ES-I3 (cell line): ENCODE measurements around the gene CCNQ.

Source experiments
- H3K36me3 ChIP-seq: 2 replicates; pipeline ENCODE4 v1.6.1; 2013; ENCODE audit warnings: mild to moderate bottlenecking, low read length, control low read depth, moderate library complexity; ENCODE audit not compliant: insufficient read depth
- H3K4me1 ChIP-seq: 2 replicates; pipeline ENCODE4 v1.6.1; 2013; ENCODE audit warnings: mild to moderate bottlenecking, control low read depth, low read length; ENCODE audit not compliant: insufficient read depth
- H3K9ac ChIP-seq: 2 replicates; pipeline ENCODE4 v1.6.1; 2013; ENCODE audit warnings: low read depth, mild to moderate bottlenecking, low read length, moderate library complexity
- H3K9me3 ChIP-seq: 2 replicates; pipeline ENCODE4 v1.6.1; 2013; ENCODE audit warnings: mild to moderate bottlenecking, low read length, moderate library complexity; ENCODE audit not compliant: control insufficient read depth, insufficient read depth

CCNQ gene

DNA sequence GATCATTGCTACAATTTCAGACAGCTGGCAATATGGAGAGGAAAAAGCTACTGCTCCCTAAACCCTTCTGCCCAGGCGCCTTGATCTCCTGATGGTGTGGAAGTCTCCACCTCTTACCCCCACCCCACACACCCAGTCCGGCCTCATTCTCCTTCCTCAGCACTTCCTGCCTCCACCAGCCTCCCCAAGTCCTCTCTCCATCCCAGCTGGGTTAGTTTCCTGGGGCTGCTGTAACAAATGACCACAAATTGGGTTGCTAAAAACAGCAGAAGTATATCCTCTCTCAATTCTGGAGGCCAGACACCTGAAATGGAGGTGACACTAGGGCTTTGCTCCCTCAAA, 1.1 kb upstream of the CCNQ start:
- Histone ChIP-seq H3K36me3 (no peaks in the 10 kb centered on the region), H3K9ac (peak overlapping the region; percentile 87), H3K4me1 (no peaks in the 10 kb centered on the region), H3K9me3 (no peaks in the 10 kb centered on the region)

- Histone ChIP-seq H3K4me1 (no peaks in the 10 kb centered on the region), H3K36me3 (no peaks in the 10 kb centered on the region), H3K9ac (peak overlapping the region; percentile 87), H3K9me3 (no peaks in the 10 kb centered on the region)
Measured at GRCh38 chrX:153599192-153600031, 473 bp upstream of the CCNQ start.

GRCh38 chrX:153596981-153597750, 1.8 kb downstream of the CCNQ start:
- no peaks in the 10 kb centered on the region for H3K4me1 ChIP-seq
- no peak overlapping the region for H3K9ac ChIP-seq
- no peaks in the 10 kb centered on the region for H3K9me3 ChIP-seq
- no peaks in the 10 kb centered on the region for H3K36me3 ChIP-seq

DNA sequence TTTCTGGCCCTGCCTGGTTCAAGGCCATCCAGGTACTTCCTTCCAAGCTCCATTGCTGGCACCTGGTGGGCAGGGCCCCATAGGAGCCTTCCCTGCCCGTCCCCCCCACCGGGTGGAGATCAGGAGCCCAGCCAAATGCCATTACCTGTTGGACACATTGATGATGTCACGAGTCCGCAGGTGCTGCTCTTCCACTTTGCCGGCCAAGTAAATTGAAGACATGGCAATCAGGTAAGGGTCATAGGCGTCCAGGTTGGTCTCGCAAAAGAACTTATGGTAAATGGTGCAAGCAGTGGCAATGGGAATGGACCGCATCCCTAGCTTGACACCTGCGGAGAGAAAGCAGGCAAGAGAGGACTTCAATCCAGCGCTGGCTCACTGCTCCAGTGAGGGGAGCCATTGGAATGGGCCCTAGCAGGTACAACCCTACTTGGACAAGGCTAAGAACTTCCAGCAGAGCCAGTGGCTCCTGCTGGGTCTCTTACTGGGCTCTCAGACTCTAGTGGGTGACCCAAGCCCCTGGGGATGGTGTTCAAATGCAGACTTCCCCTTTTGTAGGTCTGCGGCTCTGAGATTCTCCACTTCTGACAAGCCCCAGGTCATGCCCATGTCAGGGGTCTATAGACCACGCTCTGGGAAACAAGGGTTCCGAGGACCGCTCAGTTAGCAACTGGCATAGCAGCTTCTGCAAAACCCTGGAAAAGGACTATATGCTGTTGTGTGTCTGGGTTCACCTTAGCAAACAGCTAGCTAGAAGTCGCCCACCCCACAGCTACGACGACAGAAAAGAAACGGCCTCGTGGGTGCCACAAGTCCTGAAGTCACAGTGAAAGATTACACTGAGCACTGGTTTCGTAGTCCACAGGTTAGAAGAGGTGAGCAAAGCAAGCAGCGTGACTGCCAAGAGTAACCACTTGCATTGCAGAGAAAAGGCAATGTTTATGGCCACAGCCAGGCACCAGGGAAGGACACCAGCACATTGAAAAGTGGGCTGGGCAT, 2.8 kb downstream of the CCNQ start:
- Histone ChIP-seq H3K36me3 (no peaks in the 10 kb centered on the region), H3K9ac (no peak overlapping the region), H3K9me3 (no peaks in the 10 kb centered on the region), H3K4me1 (no peaks in the 10 kb centered on the region)

GRCh38 chrX:153595387-153595786, 3.6 kb downstream of the CCNQ start:
- Histone ChIP-seq H3K9me3 (no peaks in the 10 kb centered on the region), H3K4me1 (no peaks in the 10 kb centered on the region), H3K36me3 (no peaks in the 10 kb centered on the region), H3K9ac (no peak overlapping the region)

GRCh38 chrX:153593811-153594500, 5.0 kb downstream of the CCNQ start:
- H3K36me3 ChIP-seq: no peaks in the 10 kb centered on the region
- H3K9ac ChIP-seq: no peak overlapping the region
- H3K4me1 ChIP-seq: no peaks in the 10 kb centered on the region
- no peaks in the 10 kb centered on the region for H3K9me3 ChIP-seq

- Histone ChIP-seq H3K9ac (no peak overlapping the region), H3K36me3 (no peaks in the 10 kb centered on the region), H3K9me3 (no peaks in the 10 kb centered on the region), H3K4me1 (no peaks in the 10 kb centered on the region)
Measured at GRCh38 chrX:153592966-153593688, 5.8 kb downstream of the CCNQ start.

GRCh38 chrX:153592091-153592833, 6.7 kb downstream of the CCNQ start:
- no peaks in the 10 kb centered on the region for H3K9me3 ChIP-seq
- H3K36me3 ChIP-seq: no peaks in the 10 kb centered on the region
- H3K9ac ChIP-seq: no peak overlapping the region
- no peaks in the 10 kb centered on the region for H3K4me1 ChIP-seq

DNA sequence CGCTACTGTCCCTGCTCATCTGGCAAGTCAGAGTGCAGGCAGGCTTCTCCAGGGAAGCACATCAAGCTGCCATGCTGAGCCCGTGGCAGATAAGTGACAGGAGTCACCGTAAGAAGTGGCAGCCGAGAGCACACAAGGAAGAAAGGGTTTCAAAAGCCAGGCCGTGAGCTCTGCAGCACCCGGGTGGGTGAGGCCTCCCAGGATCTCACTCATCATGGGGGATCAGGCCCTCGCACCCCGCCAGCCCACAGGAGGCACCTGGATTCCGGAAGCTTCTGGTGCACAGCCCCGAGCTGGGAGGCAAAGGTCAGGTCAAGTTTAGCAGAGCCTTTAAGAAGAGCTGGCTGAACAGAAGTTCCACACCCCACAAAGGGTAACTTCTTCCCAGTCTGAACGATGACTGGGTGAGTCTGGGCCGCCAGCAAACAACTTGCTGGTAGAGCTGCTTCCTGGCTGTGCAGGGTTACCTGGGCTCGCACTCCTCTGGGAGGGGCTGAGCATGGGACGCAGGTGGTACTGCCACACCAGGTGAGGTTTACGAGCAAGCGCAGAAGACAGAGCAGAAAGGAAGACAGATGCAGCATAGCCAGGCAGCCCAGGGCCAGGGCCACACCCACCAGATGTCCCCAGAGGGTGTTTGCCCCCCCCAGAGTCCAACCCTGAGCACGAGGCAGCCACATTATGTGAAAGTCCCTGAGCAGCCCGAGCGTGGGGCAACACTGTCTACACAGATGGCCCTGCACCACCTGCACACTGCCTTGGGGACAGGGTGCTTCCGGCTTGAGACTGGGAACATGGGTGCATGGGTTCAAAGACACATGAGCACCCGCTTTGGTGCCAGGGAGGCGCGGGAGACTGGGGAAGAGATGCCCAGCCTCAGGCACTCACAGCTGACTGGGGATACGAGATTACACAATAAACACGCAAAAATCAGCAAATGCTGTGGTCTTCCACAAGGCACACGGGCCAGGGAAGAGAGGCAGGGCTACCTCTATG, 7.7 kb downstream of the CCNQ start:
- Histone ChIP-seq H3K36me3 (no peaks in the 10 kb centered on the region), H3K4me1 (no peaks in the 10 kb centered on the region), H3K9me3 (no peaks in the 10 kb centered on the region), H3K9ac (no peak overlapping the region)

- H3K36me3 ChIP-seq: no peaks in the 10 kb centered on the region
- no peak overlapping the region for H3K9ac ChIP-seq
- H3K9me3 ChIP-seq: no peaks in the 10 kb centered on the region
- H3K4me1 ChIP-seq: no peaks in the 10 kb centered on the region
Measured at GRCh38 chrX:153588782-153589446, 10.0 kb downstream of the CCNQ start.

DNA sequence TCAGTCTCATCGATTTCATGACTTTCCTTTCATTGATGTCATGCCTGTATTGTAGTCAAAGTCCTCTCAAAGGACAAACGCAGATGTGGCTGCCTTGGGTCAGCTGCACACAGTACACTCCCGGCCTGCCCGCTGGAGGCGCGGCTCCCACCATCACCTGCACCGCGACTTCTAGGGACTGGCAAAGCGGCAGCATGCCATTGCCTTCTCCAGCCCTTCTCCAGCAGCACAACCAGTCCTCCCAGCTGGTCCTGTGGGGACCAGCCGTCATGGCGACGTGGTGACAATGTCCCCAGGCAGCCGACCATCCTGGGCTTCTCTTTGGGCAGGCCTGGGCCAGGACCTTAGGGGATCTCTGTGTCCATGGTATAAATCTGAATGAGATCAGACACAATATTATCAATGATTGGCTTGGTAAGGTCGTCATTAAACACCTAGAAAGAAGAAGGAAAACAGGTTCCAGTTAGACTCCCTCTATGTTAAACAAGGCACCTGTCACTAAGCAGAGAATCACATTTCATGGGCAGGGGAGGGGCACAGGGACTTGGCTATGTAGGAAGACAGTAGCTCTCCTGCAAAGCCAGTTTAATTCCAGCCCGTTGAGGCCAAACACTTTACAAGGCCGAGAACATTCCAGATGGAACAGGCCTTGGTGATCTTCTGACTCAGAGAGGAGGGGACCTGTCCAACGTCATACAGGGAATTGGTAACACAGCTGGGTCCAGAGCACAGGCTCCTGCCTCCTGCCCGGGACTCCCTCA, 10.7 kb downstream of the CCNQ start:
- Histone ChIP-seq H3K4me1 (no peaks in the 10 kb centered on the region), H3K36me3 (no peaks in the 10 kb centered on the region), H3K9ac (no peak overlapping the region), H3K9me3 (no peaks in the 10 kb centered on the region)
